Activated T-cell treated with anti-CD3 and anti-CD28 coated beads for 24 hours (primary cell): Measurements from ENCODE around the gene C16orf92.
"Not testable (repeated sequence)": the region's sequence is repeated elsewhere in the genome, so short reads cannot be mapped to it uniquely, and the experiment has no call there.

Experiments
- DNase-seq: peaks from one replicate; pipeline ENCODE4 v3.0.0-alpha.2; 2020; ENCODE audit warnings: low read depth

Gene C16orf92

GRCh38 chr16:30027588-30028437 is 4.8 kb downstream of the C16orf92 start:
- no peak for DNase-seq

GRCh38 chr16:30028438-30029076 is 5.6 kb downstream of the C16orf92 start:
- DNase-seq, result no peak

- DNase-seq, result no peak
Observed at GRCh38 chr16:30030011-30030685, 7.2 kb downstream of the C16orf92 start.

- DNase-seq, result no peak
Observed at GRCh38 chr16:30030841-30031413, 7.9 kb downstream of the C16orf92 start, which contains the start of gene TLCD3B. Gene TLCD3B, minus strand, starts transcription at chr16:30031271. Its CDS starts 744 bp downstream, at chr16:30030527.

- no peak for DNase-seq
Observed at GRCh38 chr16:30031477-30031918, 8.5 kb downstream of the C16orf92 start.

- peak; percentile 53 for DNase-seq
Observed at GRCh38 chr16:30032083-30032819, 9.3 kb downstream of the C16orf92 start.

- DNase-seq, result no peak
Observed at GRCh38 chr16:30033270-30033669, 10.3 kb downstream of the C16orf92 start.

- no peak for DNase-seq
Observed at GRCh38 chr16:30040221-30040620, 17.2 kb downstream of the C16orf92 start.

GRCh38 chr16:30040690-30041089 is 17.7 kb downstream of the C16orf92 start:
- DNase-seq, result not testable (repeated sequence)

GRCh38 chr16:30041841-30042240 is 18.8 kb downstream of the C16orf92 start:
- no peak for DNase-seq

GRCh38 chr16:30046178-30046577 is 23.2 kb downstream of the C16orf92 start:
- no peak for DNase-seq

GRCh38 chr16:30046588-30046987 is 23.6 kb downstream of the C16orf92 start:
- no peak for DNase-seq

GRCh38 chr16:30049871-30050270 is 26.9 kb downstream of the C16orf92 start:
- DNase-seq, result no peak

GRCh38 chr16:30051518-30051917 is 28.5 kb downstream of the C16orf92 start:
- DNase-seq, result no peak

GRCh38 chr16:30052671-30053372 is 29.8 kb downstream of the C16orf92 start:
- DNase-seq, result peak; percentile 89

- no peak for DNase-seq
Observed at GRCh38 chr16:30053376-30054015, 30.5 kb downstream of the C16orf92 start.

- DNase-seq, result no peak
Observed at GRCh38 chr16:30054451-30054850, 31.5 kb downstream of the C16orf92 start.

- peak; percentile 38 for DNase-seq
Observed at GRCh38 chr16:30054959-30055553, 32.1 kb downstream of the C16orf92 start.

- no peak for DNase-seq
Observed at GRCh38 chr16:30060346-30060745, 37.3 kb downstream of the C16orf92 start.
